Right lobe of liver (tissue), 6 donors: Measurements from ENCODE around the gene CERK. TPM values are rescaled to one million over a fixed set of nuclear protein-coding genes. Genes with fewer than 3 reads are reported as not detected.
A peak's percentile ranks its signal among the peaks of the same experiment; 100 is the strongest.

ENCODE experiments used
- ATAC-seq, 4 donors: fragments of 200-7000 bp; cut with Tn5 transposase; one replicate each; pipeline ENCODE4 v1.9.1; 2020; ENCODE audit warnings: mild to moderate bottlenecking in 4 of 4, moderate library complexity in 4 of 4
- DNase-seq, 3 donors: peaks; one replicate each; pipeline ENCODE4 v3.0.0-alpha.2; 2020
- H3K27ac ChIP-seq, 3 donors: fragments of 200-600 bp; one replicate each; pipeline ENCODE4 v1.8.0; 2022
- H3K27me3 ChIP-seq, 2 donors: fragments of 200-600 bp; one replicate each; pipeline ENCODE4 v1.8.0; 2022
- H3K36me3 ChIP-seq, 4 donors: fragments of 200-600 bp; sonication (generic) in 1 of 4; one replicate each; pipeline versions ENCODE4 v1.5.1 to v1.8.0; 2017 to 2022; ENCODE audit warnings: control low read depth in 1 of 4
- H3K4me1 ChIP-seq, 4 donors: fragments of 200-600 bp; sonication (generic) in 1 of 4; one replicate each; pipeline versions ENCODE4 v1.5.1 to v1.8.0; 2017 to 2022; ENCODE audit warnings: control low read depth in 1 of 4
- H3K4me3 ChIP-seq, 3 donors: fragments of 200-600 bp; one replicate each; pipeline ENCODE4 v1.8.0; 2022
- H3K9me3 ChIP-seq, 4 donors: fragments of 200-600 bp; sonication (generic) in 1 of 4; one replicate each; pipeline versions ENCODE4 v1.5.1 to v1.8.0; 2017 to 2022; ENCODE audit warnings: control low read depth in 1 of 4
- CTCF ChIP-seq, 4 donors: fragments of 200-600 bp in 3 of 4; fragments of 450-650 bp in 1 of 4; IDR thresholded peaks; one replicate each; pipeline versions ENCODE4 v1.5.1 to v1.8.0; 2016 to 2022; ENCODE audit warnings: antibody characterized with exemption in 4 of 4, mild to moderate bottlenecking in 2 of 4
- POLR2A ChIP-seq: fragments of 450-650 bp; IDR thresholded peaks from one replicate; pipeline ENCODE4 v1.6.1; 2017; ENCODE audit warnings: antibody characterized with exemption, mild to moderate bottlenecking
- WGBS: methylation state at CpG from one replicate; pipeline ENCODE4 v1.1.6; 2018; ENCODE audit warnings: low coverage, low lambda C conversion rate; ENCODE audit not compliant: insufficient coverage; ENCODE audit errors: missing lambda C conversion rate; 5-methylcytosine and 5-hydroxymethylcytosine counted together
- intact Hi-C, 2 donors: fragments of 100-400 bp; cut with DNase I; formaldehyde crosslinking; loops; one replicate each; pipeline versions ENCODE4 v1.11.2 to v1.14.1; 2022
- total RNA-seq, 6 experiments: library from RNA; depleted of rRNA in 2 of 6; stranded (reverse); fragments of >200 nt in 2 of 6; fragmentation: NEBNext Ultra II Directional in 3 of 6; extraction: Animal tissue kit (Norgen Biotek cat#: 25700) in 3 of 6; gene quantifications; one replicate each; pipeline versions ENCODE4 v1.1.0 to v1.2.4, GENCODE V29; 2016 to 2023
- donor health status: DM: no; HTN: yes; CAD: no.
- donor health status: DM: no; HTN: no; CAD: no.
- donor health status: DM: no; HTN: no; CAD: no.
- donor health status: DM: no; HTN: yes; CAD: no.
- donor health status: DM: no; HTN: yes; CAD: no.

CERK gene
- total RNA-seq, 6 experiments from 2014 or later: 9.6 to 27.5 (median 18.5) TPM

- 89% methylated on average over 5 of the region's 6 CpGs for WGBS
- ATAC-seq (no peak), DNase-seq (no peak)
- intact Hi-C loops: no loop called here
- peak overlapping the region; percentile 21 to 68 (median 51) for H3K27ac ChIP-seq
- H3K4me1 ChIP-seq: peaks cover 0 to 11% (median 4%) of the 10 kb centered on the region in 4 donors
- no peaks in the 10 kb centered on the region for H3K9me3 ChIP-seq
- no peak for TF ChIP-seq POLR2A
- TF ChIP-seq CTCF (IDR thresholded peaks at IDR 0.05): no peak
- no peaks in the 10 kb centered on the region for H3K36me3 ChIP-seq
- H3K27me3 ChIP-seq: no peaks in the 10 kb centered on the region
- H3K4me3 ChIP-seq: no peak overlapping the region
Measured at GRCh38 chr22:46769706-46770105, 31.7 kb upstream of the CERK start.

- no peak for DNase-seq
- Histone ChIP-seq H3K27me3 (no peaks in the 10 kb centered on the region), H3K36me3 (no peaks in the 10 kb centered on the region), H3K4me3 (no peak overlapping the region), H3K4me1 (peaks cover 0 to 11% (median 5%) of the 10 kb centered on the region in 4 donors), H3K27ac (peak overlapping the region in 2 of 3 donors; percentile 51 to 68), H3K9me3 (no peaks in the 10 kb centered on the region)
- intact Hi-C loops: no loop called here
- TF ChIP-seq POLR2A: no peak
- TF ChIP-seq CTCF (IDR thresholded peaks at IDR 0.05): no peak
- ATAC-seq: no peak
- WGBS: 85% methylated on average over 4 of the region's 17 CpGs
Measured at GRCh38 chr22:46769191-46769675, 31.2 kb upstream of the CERK start.

- DNase-seq (no peak), ATAC-seq (no peak)
- Histone ChIP-seq H3K27ac (no peak overlapping the region), H3K36me3 (no peaks in the 10 kb centered on the region), H3K4me3 (no peak overlapping the region), H3K9me3 (no peaks in the 10 kb centered on the region), H3K4me1 (peaks cover 0 to 13% (median 4%) of the 10 kb centered on the region in 4 donors), H3K27me3 (no peaks in the 10 kb centered on the region)
- intact Hi-C loops: no loop called here
- TF ChIP-seq CTCF (IDR thresholded peaks at IDR 0.05): no peak
- no peak for TF ChIP-seq POLR2A
- 94% methylated on average over 8 of the region's 11 CpGs for WGBS
Measured at GRCh38 chr22:46767249-46767985, 29.4 kb upstream of the CERK start.

- H3K27ac ChIP-seq: no peak overlapping the region
- TF ChIP-seq CTCF (IDR thresholded peaks at IDR 0.05) (no peak), POLR2A (no peak)
- intact Hi-C loops: no loop called here
- peaks cover 0 to 13% (median 4%) of the 10 kb centered on the region in 4 donors for H3K4me1 ChIP-seq
- H3K27me3 ChIP-seq: no peaks in the 10 kb centered on the region
- 72% methylated on average over 3 of the region's 8 CpGs for WGBS
- no peaks in the 10 kb centered on the region for H3K9me3 ChIP-seq
- ATAC-seq (no peak), DNase-seq (no peak)
- H3K36me3 ChIP-seq: no peaks in the 10 kb centered on the region
- H3K4me3 ChIP-seq: no peak overlapping the region
Measured at GRCh38 chr22:46766611-46767010, 28.6 kb upstream of the CERK start.
